OCI-LY3 (cell line): ENCODE results near the gene RAE1.

Experiments
- H2AFZ ChIP-seq: fragments of 200-600, 300-600 bp; shearing (Covaris generic); 2 replicates; pipeline ENCODE4 v1.6.0; 2014; ENCODE audit warnings: antibody characterized with exemption, low read depth, low read length
- H3K27ac ChIP-seq: fragments of 200-600, 300-600 bp; sonication (generic); 2 replicates; pipeline ENCODE4 v1.5.1; 2014; ENCODE audit warnings: mild to moderate bottlenecking, low read length, moderate library complexity, mixed read lengths
- H3K27me3 ChIP-seq: fragments of 200-600, 300-600 bp; sonication (generic); 2 replicates; pipeline ENCODE4 v1.6.1; 2014; ENCODE audit warnings: low read depth, low read length, mixed read lengths
- H3K36me3 ChIP-seq: fragments of 200-600, 300-600 bp; sonication (generic); replicated peaks from 2 replicates; pipeline ENCODE3; 2014; ENCODE audit warnings: low read depth, low read length, mixed read lengths
- H3K4me1 ChIP-seq: fragments of 300-600, 200-600 bp; sonication (generic); 2 replicates; pipeline ENCODE4 v1.6.1; 2014; ENCODE audit warnings: low read length, mixed read lengths
- H3K4me2 ChIP-seq: fragments of 200-600, 300-600 bp; sonication (generic); 2 replicates; pipeline ENCODE4 v1.6.1; 2014; ENCODE audit warnings: low read length, mixed read lengths
- H3K4me3 ChIP-seq: fragments of 300-600, 200-600 bp; sonication (generic); 2 replicates; pipeline ENCODE4 v1.5.1; 2014; ENCODE audit warnings: antibody characterized with exemption, mild to moderate bottlenecking, low read length, moderate library complexity
- H3K79me2 ChIP-seq: fragments of 300-600, 200-600 bp; shearing (Covaris generic); 2 replicates; pipeline ENCODE4 v1.6.1; 2014; ENCODE audit warnings: mild to moderate bottlenecking, low read length, mixed read lengths
- H3K9ac ChIP-seq: fragments of 300-600, 200-600 bp; shearing (Covaris generic); 2 replicates; pipeline ENCODE4 v1.6.0; 2014; ENCODE audit warnings: mild to moderate bottlenecking, low read length, moderate library complexity
- H3K9me3 ChIP-seq: fragments of 200-600, 300-600 bp; shearing (Covaris generic); 2 replicates; pipeline ENCODE4 v1.6.1; 2014; ENCODE audit warnings: low read length, mixed read lengths; ENCODE audit not compliant: insufficient read depth
- H4K20me1 ChIP-seq: fragments of 200-600, 300-600 bp; sonication (generic); 2 replicates; pipeline ENCODE4 v1.6.1; 2016; ENCODE audit warnings: low read length, mixed read lengths; ENCODE audit not compliant: insufficient read depth
- EZH2phosphoT487 ChIP-seq: fragments of 200-600 bp; shearing (Covaris generic); IDR thresholded peaks from 2 replicates; pipeline ENCODE4 v1.6.1; 2018; ENCODE audit warnings: antibody characterized with exemption, mixed run types, low read depth
- TF ChIP-seq, protein P1 (sequence below): fragments of 200-600, 300-600 bp; sonication (generic); IDR thresholded peaks from 2 replicates; pipeline ENCODE4 v1.5.1; 2014; ENCODE audit warnings: antibody characterized with exemption, low read length, low read depth

RAE1 gene

DNA sequence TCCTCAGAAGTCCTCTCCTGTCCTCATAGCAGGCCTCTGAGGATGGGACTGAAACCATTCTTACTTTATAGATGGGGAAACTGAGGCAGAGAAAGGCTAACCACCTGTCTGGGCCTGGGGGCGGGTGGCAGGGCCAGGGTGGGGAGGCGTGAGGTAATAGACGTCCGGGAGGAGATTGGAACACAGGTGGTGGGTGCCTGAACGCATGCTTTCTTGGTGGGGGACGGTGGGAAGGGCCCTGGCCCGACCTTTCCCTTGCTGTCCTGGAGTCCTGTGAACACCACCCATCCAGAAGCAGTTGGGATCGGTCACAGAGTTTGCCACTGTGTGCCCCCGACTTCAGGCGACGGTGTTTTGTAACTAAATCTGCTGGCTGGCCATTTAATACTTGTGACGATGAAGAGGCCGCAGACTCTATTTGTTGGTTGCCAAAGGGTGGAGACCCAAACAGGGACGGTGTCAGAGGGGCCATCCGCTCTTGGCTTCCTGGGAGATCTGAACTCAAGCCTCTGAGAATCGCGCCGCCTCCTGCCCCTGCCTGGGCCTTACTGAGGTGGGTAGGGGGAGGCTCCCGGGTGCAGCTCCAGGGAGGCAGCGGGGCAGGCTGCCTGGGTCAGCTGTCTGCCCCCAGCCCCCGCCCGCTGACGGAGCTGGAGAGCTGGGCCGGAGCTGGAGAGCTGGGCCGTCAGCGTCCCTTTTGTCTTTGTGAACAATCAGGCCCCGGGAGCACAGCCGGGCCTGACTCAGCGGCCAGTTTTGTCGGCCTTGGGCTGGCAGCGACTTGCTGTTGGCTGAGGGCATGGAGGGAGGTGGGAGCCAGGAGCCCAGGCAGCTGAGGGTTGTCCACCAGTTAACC, 44.3 kb downstream of the RAE1 start:
- Histone ChIP-seq H3K27ac (no peak overlapping the region), H4K20me1 (peaks cover 64% of the 10 kb centered on the region), H3K4me2 (no peak overlapping the region)

DNA sequence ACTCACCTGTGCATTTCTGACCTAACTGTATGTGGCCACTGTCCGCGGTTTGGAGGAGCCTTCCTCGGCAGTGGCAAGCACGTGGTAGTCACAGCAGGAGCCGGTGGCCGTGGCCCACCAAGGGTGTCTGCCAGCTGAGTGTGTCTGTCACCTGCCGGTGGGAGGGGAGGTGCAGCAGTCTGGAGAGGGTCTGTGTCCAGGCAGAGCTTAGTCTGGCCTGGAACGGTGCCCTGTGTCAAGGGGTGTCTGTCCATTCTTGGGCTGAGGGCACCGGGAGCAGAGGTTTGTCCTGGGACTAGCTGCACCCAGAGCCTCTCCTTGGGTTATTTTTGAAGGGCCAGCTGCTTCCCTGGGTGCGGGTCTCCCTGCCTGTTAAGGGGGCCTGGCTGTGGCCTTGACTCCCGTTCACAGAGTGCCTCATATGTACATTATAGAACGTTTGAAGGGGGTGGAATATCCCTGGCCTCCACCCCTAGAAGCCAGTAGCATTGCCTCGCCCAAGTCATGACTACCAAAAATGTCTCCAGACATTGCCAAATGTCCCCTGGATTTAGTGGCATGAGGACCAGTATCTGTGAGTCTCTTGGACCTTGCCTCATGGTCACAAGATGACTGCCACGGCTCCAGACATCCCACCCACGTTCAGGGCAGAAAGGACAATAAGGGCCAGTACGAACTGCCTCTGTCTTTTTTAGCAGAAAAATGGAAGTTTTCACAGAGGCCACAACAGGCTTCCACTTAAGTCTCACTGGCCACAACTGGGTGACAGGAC, 45.3 kb downstream of the RAE1 start:
- Histone ChIP-seq H3K4me2 (peak overlapping the region; percentile 92), H3K4me1 (peaks cover 87% of the 10 kb centered on the region), H3K36me3 (peaks cover 83% of the 10 kb centered on the region), H3K27me3 (no peaks in the 10 kb centered on the region), H3K79me2 (peaks cover 100% of the 10 kb centered on the region), H3K4me3 (peak overlapping the region; percentile 68), H2AFZ (no peak overlapping the region), H4K20me1 (peaks cover 75% of the 10 kb centered on the region), H3K9me3 (no peaks in the 10 kb centered on the region), H3K9ac (no peak overlapping the region), H3K27ac (peak overlapping the region; percentile 90)
- TF ChIP-seq, protein P1, sequence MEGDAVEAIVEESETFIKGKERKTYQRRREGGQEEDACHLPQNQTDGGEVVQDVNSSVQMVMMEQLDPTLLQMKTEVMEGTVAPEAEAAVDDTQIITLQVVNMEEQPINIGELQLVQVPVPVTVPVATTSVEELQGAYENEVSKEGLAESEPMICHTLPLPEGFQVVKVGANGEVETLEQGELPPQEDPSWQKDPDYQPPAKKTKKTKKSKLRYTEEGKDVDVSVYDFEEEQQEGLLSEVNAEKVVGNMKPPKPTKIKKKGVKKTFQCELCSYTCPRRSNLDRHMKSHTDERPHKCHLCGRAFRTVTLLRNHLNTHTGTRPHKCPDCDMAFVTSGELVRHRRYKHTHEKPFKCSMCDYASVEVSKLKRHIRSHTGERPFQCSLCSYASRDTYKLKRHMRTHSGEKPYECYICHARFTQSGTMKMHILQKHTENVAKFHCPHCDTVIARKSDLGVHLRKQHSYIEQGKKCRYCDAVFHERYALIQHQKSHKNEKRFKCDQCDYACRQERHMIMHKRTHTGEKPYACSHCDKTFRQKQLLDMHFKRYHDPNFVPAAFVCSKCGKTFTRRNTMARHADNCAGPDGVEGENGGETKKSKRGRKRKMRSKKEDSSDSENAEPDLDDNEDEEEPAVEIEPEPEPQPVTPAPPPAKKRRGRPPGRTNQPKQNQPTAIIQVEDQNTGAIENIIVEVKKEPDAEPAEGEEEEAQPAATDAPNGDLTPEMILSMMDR: no peak
- TF ChIP-seq EZH2phosphoT487: no peak

More for the DNA sequence above, 44.3 kb downstream of the RAE1 start:
- H3K4me3 ChIP-seq: no peak overlapping the region
- H2AFZ ChIP-seq: no peak overlapping the region
- no peak overlapping the region for H3K9ac ChIP-seq
- no peak for TF ChIP-seq EZH2phosphoT487
- peaks cover 81% of the 10 kb centered on the region for H3K4me1 ChIP-seq
- peaks cover 72% of the 10 kb centered on the region for H3K36me3 ChIP-seq
- H3K27me3 ChIP-seq: no peaks in the 10 kb centered on the region
- H3K79me2 ChIP-seq: peaks cover 91% of the 10 kb centered on the region
- no peaks in the 10 kb centered on the region for H3K9me3 ChIP-seq

DNA sequence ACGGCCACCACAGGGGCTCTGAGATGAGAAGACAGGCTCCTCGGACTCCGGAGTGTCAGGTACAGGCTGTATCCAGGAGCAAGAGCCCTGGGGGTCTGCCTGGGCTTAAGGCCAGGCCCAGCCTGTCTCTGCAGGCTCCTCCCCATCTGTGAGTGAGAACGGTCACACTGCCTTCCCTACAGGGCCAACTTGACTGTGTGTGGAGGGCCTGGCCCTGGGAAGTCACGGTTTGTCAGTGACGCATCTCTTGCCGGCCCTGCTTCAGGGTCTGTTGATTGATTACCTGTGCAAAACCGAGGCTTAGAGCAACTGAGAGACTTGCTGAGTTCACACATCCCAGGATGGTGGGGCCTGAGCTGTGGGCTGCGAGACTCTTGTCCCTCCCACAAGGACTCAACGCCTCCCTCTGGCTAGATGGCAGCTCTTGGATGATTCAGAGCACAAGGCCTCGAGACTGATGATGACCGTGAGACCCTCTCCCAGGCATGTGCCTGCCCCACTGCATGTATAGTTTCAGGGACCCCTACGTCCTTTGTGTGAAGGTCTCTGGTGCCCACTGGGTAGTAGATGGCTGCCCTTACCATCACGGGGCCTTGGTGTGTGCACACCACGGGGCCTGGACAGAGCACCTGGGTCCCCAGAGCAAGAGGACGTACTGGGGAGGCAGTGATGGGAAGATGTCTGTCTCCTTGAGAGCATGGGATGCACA, 46.1 kb downstream of the RAE1 start:
- Histone ChIP-seq H3K9me3 (no peaks in the 10 kb centered on the region), H3K4me2 (peak overlapping the region; percentile 92), H3K36me3 (peaks cover 87% of the 10 kb centered on the region), H3K27ac (peak overlapping the region; percentile 90), H4K20me1 (peaks cover 80% of the 10 kb centered on the region), H3K4me1 (peaks cover 91% of the 10 kb centered on the region), H3K4me3 (peak overlapping the region; percentile 68), H3K9ac (peak overlapping the region; percentile 77), H3K27me3 (no peaks in the 10 kb centered on the region), H3K79me2 (peaks cover 100% of the 10 kb centered on the region), H2AFZ (no peak overlapping the region)
- TF ChIP-seq EZH2phosphoT487: no peak
- TF ChIP-seq, protein P1: no peak

DNA sequence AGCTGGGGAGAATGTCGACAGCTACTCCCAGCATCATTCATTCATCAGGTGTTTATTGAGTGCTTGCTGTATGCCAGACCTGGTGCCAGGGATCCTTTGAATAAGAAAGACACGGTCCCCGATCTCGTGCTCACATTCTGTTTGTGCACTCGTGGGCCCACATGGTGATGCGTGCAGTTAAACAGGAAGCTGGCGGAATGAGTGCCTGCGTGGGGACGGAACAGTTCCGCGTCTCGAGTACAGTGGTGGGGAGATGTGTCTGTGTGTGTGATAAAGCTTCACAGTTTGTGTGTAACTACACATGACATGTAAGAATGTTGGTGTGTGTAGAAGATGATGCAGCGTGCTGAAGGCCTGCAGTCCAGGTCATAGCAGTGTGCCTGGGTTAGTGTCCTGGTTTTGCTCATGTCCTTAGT, 46.6 kb downstream of the RAE1 start:
- Histone ChIP-seq H3K79me2 (peaks cover 100% of the 10 kb centered on the region), H3K9ac (peak overlapping the region; percentile 77), H4K20me1 (peaks cover 80% of the 10 kb centered on the region), H3K4me3 (peak overlapping the region; percentile 68), H3K4me2 (peak overlapping the region; percentile 92), H3K9me3 (no peaks in the 10 kb centered on the region), H3K27ac (peak overlapping the region; percentile 90), H3K4me1 (peaks cover 91% of the 10 kb centered on the region), H3K27me3 (no peaks in the 10 kb centered on the region), H3K36me3 (peaks cover 87% of the 10 kb centered on the region), H2AFZ (no peak overlapping the region)
- TF ChIP-seq EZH2phosphoT487: no peak
- TF ChIP-seq, protein P1: no peak
